ENCODE results near the gene QRICH1.

Gene QRICH1

DNA sequence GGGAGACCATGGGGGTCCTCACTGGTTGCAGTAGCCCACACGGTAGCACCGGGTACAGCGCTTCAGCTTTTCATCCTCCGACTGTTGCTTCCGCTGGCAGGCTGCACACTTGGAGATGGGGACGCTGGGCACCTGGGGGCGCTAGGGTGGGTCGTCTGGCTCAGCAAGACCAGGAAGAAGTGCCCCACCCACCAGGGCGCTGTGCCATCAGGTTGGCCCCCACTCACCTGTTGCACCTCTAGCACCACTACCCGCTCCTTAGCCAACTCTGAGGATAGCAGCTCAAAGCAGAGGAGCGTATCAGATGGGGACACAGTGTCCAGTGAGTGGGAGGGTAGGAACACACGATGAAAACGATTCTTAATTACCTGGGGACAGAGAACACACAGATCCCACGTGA lies 18.4 kb upstream of the QRICH1 start:
- DNase-seq, result no peak

DNA sequence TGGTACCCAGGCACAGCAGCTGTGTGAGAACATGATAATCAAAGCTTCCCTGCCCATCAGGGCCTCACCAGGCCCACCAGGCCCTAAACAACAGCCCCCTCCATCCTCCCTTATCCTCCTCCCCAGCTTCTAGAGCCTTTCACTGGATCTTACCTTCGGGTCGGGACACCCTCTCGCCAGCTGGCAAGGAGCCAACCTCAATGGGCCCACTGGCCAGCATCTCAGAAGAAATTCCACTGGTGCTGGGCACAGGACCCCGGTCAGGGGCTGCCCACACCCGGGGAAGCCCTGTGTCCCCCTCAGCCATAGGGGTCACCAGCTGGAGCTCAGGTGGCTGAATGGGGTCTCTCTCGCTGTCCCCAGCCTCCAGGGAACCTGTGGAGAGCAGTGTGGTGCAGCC lies 17.5 kb upstream of the QRICH1 start:
- no peak for DNase-seq

DNA sequence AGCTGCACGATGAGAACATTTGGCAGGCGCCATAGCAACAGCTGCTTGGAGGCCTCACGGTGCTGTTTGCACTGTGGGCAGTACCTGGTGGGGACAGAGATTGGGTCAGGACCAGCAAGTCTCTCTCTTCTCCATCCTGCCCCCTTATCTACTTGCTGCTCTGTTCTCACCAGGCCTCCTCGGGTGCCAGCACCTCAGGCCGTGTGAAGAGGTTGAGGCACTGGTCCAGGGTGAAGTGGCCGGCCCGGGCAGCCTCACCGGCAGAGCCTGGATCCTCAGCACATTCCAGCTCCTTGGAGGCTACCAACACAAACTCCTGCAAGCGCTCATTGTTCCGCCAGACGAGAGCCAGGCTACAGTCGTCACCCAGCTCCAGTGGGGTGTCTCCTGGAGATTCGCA lies 16.9 kb upstream of the QRICH1 start:
- no peak for DNase-seq

DNA sequence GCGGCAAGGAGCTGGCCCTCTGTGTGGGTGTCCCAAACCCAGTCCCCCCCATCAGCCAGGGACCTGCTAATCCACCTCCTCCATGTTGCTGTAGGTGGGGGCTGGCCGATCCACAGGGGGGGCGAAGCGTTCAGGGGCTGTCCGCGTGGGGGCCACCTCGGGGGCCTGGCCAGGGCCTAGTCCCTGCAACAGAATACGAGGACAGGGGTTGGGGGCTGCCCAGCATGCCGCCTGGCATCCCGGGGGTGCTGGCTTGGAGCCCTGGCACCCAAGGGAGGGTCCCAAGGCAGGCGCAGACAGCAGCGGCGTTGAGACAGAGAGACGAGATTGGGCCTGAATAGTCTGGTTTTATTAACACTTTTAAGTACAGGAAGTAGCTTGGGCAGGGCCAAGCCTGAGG lies 14.5 kb upstream of the QRICH1 start:
- no peak for DNase-seq

DNA sequence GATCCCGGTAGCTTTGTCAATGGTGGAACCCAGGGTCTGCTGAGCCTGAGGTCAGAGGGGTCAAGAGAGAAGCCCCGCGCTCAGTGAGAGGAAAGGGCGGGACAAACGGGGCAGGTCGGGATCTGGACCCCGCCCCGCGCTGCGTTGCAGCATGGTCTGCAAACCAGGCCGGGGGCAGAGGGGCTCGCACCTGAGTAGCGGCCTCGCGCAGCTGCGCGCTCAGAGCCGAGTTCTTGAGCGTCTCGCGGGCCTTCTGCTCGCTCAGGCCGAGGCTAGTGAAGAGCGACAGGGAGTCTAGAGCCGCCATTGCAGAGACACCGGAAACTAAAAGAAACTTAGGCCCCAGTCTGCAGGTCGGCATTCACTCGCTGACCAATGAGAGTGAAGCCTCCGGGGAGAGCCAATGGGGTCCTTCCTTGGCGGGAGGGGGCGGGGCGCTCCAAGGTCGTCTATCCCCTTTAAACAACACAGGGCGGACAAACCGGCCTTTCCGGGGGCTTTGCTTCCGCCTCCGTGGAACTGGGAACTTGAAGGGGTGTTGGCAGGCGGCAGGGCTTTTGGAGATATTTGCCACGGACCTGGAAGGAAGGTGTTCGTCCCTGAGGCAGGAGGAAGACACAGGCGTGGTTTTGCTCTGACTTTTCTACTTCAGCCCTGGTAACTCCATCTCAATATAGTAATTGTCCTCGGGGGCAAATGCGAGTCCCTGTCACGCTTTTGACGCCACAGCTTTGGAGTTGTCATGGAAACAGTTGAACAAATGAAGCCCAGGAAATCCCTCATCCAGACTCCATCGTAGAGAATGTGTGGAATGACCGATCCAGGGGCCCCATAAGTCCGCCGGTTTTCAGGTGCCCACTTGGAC lies 10.8 kb upstream of the QRICH1 start, which contains the start of gene QARS1:
QARS1 (minus strand) TSS at position 331 of the 865 bp plus-strand sequence; CDS start at position 307, 24 bp downstream.
- DNase-seq, result no peak

DNA sequence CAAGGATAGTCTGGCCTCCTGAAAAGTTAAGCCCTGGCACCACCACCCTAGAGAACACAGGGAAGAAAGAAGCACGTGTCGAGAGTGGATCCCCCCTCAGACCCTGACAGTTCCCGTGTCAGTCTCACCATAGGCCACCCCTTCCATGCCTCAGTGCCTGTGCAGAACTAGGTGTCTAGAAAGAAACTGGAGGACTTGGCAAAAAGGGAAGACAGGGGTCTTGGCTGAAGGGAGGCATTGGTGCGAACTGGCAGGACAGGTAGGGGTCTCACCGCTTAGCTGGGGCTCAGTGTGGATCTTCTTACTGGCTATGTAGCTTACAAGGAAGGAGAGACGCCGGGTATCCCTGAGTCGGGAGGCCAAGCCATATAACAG lies 10.2 kb upstream of the QRICH1 start:
- no peak for DNase-seq

DNA sequence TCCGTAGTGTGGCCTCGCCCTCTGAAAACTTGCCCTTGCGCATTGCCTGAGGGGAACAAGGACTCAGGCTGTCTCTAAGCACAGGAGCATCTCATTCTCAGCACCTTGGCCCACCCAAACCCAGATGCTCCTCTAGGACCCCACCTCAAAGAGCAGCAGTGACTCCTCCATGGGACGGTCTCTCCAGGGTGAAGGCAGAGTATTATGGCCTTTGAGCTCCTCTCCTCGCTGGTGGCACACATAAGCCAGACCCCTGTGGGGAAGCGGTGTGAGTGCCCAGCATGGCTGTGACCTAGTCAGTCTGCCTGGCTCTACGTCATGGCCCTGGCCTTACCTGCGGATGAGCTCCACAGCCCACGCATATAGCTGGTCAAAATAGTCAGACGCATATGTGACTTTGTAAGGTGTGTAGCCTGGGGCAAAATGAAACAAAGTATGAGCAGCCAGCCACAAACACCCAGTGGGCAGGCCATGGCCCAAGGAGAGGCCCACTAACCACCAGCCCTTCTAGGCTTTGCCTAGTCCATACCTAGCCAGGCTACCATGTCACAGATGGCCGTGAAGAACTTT lies 6.3 kb upstream of the QRICH1 start:
- no peak for DNase-seq

DNA sequence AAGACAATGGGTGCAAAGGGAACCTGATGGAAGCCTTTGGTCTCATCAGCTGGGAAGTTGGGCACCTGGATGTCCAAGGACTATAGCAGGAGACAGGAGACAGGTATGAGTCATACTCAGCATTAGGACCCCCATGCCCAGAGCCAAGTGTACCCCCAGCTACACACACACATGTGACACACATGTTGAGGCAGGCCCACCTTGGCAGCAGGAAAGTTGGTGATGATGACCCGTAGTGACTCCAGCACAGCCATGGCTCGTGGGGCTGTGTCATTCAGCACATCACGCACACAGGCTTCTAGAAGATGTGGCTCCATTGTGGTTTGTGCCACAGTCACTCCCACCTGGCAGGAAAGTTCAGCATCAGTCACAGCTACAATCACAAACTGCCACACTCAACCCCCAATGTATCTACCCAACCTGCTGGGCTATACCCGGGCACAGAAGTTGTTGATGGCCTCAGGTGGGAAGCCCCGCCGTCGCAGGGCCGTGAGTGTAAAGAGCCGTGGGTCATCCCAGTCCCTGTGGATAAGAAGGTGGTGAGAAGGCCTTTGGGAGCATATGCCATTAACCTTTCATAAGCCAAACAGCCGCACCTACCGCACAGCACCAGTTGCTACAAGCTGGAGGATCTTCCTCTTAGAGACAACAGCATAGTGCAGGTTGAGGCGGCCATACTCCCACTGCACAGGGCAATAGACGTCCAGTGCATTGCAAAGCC lies 5.2 kb upstream of the QRICH1 start:
- DNase-seq, result no peak

DNA sequence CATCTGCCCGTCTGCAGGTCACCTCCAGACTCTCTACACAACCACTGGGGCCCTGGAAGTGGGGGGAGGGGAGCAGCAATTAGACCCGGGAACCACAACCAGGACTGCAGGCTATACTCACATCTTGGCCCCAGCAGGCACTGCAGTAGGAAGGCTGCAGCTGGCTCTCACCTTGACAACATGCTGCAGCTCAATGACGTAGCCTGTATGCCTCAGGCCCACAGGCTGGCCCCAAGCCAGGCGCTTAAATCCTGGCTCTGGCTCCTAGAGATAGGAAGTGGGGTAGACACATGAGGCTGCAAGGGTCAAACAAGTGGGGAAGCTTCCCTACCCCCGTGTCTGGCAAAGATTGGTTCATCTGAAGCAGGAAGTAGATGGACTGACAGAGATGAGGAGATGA lies 4.6 kb upstream of the QRICH1 start:
- no peak for DNase-seq

DNA sequence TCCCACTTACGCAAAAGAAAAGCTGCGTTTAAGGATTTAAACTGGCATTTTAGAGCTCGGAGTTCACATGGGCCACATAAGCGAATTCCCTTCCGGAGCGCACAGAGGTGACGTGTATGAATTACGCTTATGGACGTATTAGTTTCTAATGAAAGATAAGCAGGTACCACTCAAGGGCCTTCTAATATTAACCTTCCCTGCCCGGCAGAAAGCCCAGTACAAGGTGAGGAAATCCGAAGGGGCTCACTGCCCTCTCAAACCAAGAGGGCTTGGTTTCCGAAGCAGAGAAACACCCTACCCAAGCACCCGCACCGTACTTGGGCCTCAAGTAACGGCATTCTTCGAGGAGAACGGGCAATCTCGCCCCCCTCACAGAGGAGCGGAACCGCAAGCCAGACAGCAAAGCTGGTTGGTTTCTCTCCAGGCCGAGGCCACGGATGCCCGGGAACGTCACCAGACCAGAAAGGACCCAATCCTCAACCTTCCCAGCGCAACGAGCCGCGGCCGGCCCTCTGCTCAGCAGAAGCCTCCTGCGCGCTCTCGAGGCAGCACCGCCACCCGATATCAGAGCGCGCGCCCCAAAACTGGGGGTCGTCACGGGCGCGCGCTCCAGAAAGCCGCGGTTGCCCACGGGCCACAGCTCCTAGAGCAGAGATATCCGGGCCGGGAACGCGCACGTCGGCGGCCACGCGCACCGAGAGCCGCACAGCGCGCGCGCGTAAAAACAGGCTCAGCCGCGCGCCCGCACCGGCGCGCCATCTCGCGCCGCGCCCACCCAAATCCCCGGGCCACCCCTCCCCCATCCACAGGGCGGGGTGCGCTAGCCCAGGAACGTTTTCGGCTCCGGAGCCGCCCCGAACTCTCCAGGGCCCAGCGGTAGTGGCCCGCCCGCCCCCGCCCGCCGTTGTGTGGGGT lies 676 bp downstream of the QRICH1 start:
- no peak for DNase-seq

DNA sequence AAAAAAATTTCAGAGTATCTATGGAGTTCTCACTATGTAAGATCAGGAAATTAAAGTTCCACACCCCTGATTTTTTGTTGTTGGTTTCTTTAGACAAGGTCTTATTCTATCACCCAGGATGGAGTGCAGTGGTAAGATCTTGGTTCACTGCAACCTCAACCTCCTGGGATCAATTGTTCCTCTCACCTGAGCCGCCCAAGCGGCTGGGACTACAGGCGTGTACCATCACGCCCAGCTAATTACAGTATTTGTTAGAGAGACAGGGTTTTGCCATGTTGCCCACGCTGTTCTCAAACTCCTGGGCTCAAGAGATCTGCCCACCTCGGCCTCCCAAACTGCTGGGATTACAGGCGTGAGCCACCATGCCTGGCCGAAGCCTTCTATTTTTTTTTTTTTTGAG lies 12.4 kb downstream of the QRICH1 start:
- no peak for DNase-seq

DNA sequence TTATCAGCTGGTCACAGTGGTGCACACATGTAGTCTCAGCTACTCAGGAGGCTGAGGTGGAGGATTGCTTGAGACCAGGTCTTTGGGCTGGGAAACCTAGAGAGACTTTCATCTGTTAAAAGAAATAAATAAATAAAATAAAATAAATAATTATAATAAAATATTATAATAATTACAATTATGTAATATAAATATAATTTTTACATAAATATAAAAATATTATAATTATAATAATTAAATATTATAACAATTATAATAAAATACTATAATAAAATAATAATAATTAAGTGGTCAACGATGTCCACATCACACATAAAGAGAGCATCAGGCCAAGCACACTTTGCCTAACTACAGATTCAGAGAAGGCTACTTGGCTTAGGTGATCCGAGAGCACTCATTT lies 14.6 kb downstream of the QRICH1 start:
- DNase-seq, result no peak

DNA sequence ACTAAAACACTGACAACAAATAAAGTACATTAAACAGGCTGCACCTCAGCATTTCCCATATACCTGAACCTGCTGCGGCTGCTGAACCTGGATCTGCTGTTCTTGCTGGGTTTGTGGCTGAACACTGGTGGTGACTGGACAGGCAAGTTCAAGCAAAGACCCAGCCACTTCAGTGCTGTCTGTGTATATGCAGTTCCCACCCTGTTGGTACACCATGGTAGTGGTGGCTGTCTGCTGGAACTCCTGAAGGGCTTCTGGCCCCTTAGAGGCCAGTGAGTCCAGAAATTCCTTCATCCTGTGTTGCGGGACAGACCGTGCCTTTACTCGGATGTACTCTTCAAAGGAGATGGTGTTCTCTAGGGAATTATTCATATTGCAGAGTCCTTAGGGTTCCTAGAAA lies 17.2 kb downstream of the QRICH1 start:
- DNase-seq, result no peak

DNA sequence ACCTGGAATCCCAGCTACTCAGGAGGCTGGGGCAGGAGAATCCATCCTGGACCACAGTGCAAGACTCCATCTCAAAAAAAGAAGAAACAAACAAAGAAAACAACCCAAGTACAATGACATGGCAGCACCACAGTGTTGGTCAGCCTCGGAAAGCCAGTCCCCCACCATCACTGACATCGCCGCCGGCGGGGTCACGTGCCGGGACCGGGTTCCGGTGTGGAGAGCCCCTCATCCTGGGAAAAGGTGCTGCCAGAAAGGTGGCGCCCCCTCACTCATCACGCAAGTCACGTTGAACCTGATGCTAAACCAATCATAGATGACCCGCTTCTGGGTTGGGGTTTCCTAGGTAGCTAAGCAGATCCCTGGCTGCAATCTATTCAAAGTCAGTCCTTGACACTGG lies 17.8 kb downstream of the QRICH1 start:
- no peak for DNase-seq

DNA sequence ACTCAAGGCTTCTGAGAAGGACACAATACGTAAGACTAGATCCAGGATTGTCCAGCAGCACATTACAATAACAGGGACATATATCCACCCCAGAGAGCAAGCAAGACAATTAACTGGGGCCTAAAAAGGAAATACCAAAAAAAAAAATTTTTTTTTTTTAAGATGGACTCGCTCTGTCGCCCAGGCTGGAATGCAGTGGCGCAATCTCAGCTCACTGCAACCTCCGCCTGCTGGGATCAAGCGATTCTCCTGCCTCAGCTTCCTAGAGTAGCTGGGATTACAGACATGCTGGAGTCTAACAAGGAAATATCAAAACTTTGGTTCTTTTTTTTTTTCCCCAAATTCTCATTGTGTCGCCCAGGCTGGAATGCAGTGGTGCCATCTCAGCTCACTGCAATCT lies 35.9 kb downstream of the QRICH1 start:
- no peak for DNase-seq

DNA sequence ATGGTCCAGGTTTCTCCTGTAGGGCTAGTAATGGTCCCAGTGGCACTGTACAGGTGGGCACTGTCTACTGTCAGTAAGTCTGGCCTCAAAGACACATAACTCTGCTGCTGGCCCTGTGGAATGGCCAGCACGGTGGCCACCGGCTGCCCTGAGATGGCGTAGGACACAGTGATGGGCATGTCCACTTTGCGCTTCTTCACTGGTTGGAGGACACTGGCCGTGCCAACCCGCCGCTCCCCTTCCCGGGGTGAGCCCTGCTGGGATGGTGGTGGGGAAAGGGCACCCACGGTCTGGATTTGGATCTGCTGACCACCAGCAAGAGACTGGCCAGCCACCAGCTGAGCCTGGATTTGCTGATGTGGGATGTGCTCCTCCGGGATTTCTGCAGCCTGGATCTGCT lies 36.6 kb downstream of the QRICH1 start:
- no peak for DNase-seq

DNA sequence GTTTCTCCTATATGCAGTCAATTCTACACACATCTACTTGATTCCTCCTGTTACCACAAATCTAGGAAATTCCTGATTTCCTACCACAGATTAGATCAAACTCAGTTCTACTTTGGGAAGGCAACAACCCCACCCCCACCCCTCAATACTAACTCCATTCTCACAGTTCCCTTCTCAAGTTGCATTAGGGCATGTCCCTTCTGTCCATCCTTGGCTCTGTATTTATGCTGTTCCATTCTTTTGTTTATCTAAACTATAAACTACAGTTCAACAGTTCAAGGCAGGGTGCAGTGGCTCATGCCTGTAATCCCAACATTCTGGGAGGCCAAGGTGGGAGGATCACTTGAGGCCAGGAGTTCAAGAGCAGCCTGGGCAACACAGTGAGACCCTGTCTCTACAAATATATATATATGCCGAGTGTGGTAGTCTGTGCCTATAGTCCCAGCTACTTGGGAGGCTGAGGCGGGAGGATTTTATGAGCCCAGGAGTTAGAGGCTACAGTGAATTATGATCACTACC lies 39.5 kb downstream of the QRICH1 start:
- no peak for DNase-seq

DNA sequence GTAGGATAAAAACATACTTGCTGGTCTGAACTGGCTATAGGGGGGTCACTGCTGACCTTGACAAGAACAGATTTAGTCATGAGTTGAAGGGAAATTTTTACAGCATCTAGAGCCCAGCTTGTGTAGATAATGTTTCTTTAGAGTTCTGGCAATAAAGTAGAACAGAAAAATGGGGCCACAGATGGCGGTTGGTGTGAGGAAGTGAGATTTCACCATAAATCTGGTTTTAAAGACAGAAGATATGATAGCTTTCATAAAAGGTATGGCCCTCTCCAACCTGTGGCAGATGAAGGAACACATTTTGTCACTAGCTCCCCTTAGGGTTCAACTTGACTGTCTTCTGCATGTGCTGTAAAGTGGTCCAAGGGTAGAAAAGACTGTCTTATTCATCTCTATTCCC lies 40.3 kb downstream of the QRICH1 start:
- DNase-seq, result no peak

DNA sequence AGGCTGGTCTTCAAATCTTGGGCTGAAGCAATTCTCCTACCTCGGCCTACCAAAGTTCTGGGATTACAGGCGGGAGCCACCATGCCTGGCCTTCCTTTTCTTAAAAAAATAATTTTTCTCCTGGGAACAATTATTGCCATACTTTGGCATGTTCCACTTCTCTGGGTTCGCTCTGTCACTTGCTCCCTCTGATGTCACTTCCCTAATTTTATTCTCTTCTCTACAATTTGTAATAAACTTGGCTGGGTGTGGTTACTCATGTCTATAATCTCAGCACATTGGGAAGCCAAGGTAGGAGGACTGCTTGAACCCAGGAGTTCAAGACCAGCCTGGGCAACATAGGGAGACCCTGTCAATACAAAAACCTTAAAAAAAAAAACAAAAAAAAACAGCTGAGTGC lies 58.6 kb downstream of the QRICH1 start:
- no peak for DNase-seq

DNA sequence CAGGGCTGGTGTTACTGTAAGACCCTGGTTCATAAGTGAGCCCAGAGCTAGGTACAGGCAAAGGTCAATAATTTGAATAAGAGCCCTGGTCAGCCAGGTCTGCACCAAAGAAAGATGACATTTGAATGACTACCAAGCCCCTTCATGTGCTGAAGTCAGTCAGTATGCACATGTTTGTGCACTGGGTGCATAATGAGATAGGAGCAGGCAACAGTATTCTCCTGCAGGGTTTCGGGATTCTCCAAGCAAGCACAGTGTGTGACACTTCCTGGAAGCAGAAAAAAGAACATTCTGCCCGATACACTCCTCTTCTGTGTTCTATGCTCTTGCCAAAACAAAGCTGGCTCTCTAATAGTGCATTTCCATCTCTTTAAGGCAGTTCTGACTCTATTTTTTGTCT lies 59.2 kb downstream of the QRICH1 start:
- DNase-seq, result no peak

DNA sequence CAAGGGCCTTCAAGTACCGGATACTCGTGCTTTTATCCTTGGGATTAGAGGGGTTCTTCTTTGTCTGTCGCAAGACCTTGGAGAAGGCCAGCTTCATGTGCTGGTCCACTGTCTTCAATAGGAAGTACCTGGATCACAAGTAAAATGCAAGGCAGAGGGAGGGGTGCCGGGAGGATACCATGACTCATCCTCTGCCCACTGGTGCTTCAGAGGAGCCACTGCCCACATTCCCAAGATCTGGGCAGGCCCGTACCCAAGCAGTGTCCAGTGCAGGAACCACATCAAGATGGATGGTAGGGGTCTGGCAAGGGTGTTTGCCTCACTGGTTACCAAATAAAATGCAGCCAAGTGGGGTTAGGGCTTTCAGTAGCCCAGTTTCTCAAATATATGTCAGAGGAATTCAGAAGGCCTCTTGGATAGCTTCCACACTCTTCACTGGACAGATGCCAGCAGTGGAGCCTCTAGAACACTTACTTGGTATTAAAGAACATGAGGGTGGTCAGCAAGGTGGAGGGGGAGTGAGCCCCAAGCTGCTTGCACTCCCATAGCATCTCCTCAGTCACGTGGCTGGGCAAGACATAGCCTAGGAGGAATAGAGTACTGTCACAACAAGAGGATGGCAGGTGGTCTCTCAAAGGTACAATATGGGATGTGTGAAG lies 61.1 kb downstream of the QRICH1 start:
- no peak for DNase-seq

DNA sequence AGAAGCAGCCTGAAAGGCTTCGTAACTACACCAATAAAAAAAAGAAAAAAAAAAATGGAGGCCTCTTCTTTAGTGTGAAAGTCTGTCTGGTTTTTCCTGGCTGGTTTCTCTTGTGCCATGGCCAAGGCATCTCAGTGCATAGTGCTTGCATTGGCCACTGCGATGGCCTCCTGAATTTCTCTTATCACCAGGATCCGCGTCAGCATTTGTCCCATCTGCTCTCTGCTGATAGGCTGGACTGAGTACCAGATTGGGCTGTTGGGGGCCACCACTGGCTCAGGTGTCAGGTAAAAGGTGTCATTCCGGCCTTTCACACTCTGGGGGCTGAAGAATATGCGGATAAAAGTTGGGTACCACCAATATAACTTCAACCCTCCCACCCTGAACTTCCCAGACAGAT lies 63.5 kb downstream of the QRICH1 start:
- no peak for DNase-seq
